IPS-NIHi7 (cell line): ENCODE data around the gene TEX22.

Experiments used
- DNase-seq: peaks from one replicate; pipeline ENCODE4 v3.0.0; 2012; ENCODE audit warnings: mixed read lengths; ENCODE audit errors: extremely low spot score

The TEX22 gene

GRCh38 chr14:105398726-105399465, 558 bp downstream of the TEX22 start:
- DNase-seq = peak; percentile 71

- no peak for DNase-seq
These were observed 1.1 kb downstream of the TEX22 start for GRCh38 chr14:105399466-105399775.

GRCh38 chr14:105400016-105400415, 1.7 kb downstream of the TEX22 start:
- no peak for DNase-seq

GRCh38 chr14:105401699-105402098, 3.4 kb downstream of the TEX22 start:
- DNase-seq = no peak

GRCh38 chr14:105408592-105408991, 10.3 kb downstream of the TEX22 start:
- no peak for DNase-seq

- DNase-seq = no peak
These were observed 11.0 kb downstream of the TEX22 start for GRCh38 chr14:105409364-105409763.

- DNase-seq = no peak
These were observed 12.3 kb downstream of the TEX22 start for GRCh38 chr14:105410642-105411016.

- DNase-seq = peak; percentile 91
These were observed 12.9 kb downstream of the TEX22 start for GRCh38 chr14:105411017-105411941.

GRCh38 chr14:105411985-105412770, 13.8 kb downstream of the TEX22 start:
- no peak for DNase-seq

GRCh38 chr14:105412771-105413543, 14.6 kb downstream of the TEX22 start:
- no peak for DNase-seq

- DNase-seq = no peak
These were observed 15.2 kb downstream of the TEX22 start for GRCh38 chr14:105413544-105413886.

- peak; percentile 78 for DNase-seq
These were observed 16.4 kb downstream of the TEX22 start for GRCh38 chr14:105414456-105415371.

- DNase-seq = no peak
These were observed 17.4 kb downstream of the TEX22 start for GRCh38 chr14:105415481-105416428.

GRCh38 chr14:105416671-105417070, 18.3 kb downstream of the TEX22 start:
- DNase-seq = no peak

GRCh38 chr14:105417690-105418121, 19.4 kb downstream of the TEX22 start:
- no peak for DNase-seq

- no peak for DNase-seq
These were observed 20.2 kb downstream of the TEX22 start for GRCh38 chr14:105418269-105419194.

GRCh38 chr14:105419195-105420091, 21.1 kb downstream of the TEX22 start, which contains the start of gene MTA1:
Gene MTA1, plus strand, starts transcription at chr14:105419827. Its CDS starts 209 bp downstream, at chr14:105420036.
- peak; percentile 78 for DNase-seq
